Activated T-cell treated with anti-CD3 and anti-CD28 coated beads, Interleukin-2, amount 50 U/mL, for 1 hour (primary cell): ENCODE data around the gene SLC7A7.
"Not testable (repeated sequence)": the region's sequence is repeated elsewhere in the genome, so short reads cannot be mapped to it uniquely, and the experiment has no call there.

ENCODE experiments used
- DNase-seq: peaks from one replicate; pipeline ENCODE4 v3.0.0-alpha.2; 2020

Gene SLC7A7

DNA sequence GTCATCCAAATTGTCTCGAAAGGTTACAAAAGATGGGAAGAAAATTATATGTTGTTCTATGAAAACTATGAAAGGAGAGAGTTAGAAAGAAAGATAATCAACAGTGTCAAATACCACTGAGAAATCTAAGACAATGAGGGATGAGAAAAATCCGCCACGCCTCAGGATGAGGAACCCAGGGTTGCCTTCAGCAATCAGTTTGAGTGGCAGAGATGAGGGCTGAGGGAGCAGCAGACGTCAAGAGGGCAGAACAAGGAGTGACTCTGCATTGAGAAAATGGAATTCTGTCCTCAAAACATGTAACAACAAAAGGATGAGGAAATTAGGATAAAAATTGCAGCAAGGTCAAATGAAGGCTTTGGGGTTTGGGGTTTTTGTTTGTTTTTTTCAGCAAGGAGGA lies 67.0 kb downstream of the SLC7A7 start:
- no peak for DNase-seq

- DNase-seq = no peak
Measured at GRCh38 chr14:22747769-22748168, 67.5 kb downstream of the SLC7A7 start.

- no peak for DNase-seq
Measured at GRCh38 chr14:22740020-22740419, 75.2 kb downstream of the SLC7A7 start.

GRCh38 chr14:22739423-22739822 lies 75.8 kb downstream of the SLC7A7 start:
- DNase-seq = no peak

DNA sequence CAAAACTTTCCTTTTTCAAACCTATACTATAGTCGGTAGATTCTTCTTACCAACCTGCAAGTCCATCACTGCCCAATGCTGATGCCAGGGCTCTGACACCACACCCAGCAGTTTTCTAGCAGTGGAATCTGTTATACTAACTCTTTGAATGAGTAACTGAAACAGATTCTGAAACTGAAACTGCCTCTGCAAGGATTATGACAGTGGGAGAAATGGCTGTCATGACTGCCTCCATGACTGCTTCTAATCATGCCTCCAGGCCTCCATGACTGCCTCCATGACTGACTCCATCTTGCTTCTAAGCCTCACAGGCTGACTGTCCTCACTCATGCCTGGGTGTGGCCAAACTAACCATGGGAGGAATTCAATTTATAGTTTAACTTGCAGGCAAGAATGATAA lies 78.2 kb downstream of the SLC7A7 start:
- DNase-seq = no peak

DNA sequence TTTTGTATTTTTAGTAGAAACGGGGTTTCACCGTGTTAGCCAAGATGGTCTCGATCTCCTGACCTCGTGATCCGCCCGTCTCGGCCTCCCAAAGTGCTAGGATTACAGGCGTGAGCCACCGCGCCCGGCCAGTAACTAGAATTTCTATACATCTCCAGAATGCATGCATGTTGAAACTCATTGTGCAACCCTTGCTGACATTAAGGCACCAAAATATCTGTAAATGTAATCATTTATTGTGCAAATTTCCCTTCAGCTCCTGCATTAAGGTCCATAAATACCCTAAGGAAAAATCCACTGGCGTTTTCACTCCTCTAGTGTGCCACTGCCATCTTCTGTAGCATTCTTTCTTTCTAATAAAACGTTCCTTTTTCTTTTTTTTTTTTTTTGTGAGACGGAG lies 78.9 kb downstream of the SLC7A7 start:
- not testable (repeated sequence) for DNase-seq

DNA sequence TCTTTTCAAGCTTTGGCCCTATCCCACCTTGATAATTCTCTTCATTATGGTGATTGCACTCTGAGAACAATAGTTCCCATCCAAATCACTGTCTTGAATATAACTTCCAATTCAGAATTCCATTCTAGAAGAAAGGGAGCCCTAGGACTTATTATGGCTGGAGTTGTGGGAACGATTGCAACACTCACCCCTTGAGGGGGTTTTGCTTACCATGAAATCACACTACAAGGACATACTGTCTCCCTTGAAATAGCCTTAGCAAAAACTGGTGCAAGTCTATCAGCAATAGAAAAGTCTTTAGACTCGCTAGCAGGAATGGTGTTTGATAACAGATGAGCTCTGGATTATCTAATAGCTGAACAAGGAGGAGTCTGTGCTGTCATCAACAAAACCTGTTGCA lies 80.1 kb downstream of the SLC7A7 start:
- DNase-seq = no peak

GRCh38 chr14:22733829-22734228 lies 81.4 kb downstream of the SLC7A7 start:
- no peak for DNase-seq

- DNase-seq = not testable (repeated sequence)
Measured at GRCh38 chr14:22732062-22732461, 83.2 kb downstream of the SLC7A7 start.

DNA sequence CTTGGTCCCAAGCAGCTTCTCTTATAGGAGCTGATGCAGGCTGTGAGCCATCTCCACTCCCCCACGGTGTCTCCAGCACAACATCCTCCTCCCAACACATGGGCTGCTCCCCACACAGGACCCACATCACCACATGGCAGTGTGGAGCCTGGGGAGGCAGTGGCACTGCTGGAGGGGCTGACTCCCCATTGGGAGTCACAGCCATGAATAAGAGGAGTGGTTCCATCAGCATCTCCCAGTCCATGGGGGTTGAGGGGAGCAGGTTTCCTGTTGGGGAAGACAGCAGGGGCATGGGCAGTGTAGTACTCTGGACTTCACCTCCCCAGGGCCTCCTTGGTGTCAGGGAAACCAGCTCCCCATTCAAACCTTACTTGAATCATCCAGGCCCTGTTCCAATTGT lies 89.2 kb downstream of the SLC7A7 start:
- no peak for DNase-seq

DNA sequence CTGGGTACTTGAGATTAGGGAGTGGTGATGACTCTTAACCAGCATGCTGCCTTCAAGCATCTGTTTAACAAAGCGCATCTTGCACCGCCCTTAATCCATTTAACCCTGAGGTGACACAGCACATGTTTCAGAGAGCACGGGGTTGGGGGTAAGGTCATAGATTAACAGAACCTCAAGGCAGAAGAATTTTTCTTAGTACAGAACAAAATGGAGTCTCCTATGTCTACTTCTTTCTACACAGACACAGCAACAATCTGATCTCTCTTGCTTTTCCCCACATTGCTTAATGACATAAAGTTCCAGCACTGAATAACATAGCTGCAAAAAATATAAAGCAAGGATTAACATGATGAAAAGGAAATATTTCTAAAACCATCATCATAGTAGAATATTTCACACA lies 89.9 kb downstream of the SLC7A7 start:
- not testable (repeated sequence) for DNase-seq

DNA sequence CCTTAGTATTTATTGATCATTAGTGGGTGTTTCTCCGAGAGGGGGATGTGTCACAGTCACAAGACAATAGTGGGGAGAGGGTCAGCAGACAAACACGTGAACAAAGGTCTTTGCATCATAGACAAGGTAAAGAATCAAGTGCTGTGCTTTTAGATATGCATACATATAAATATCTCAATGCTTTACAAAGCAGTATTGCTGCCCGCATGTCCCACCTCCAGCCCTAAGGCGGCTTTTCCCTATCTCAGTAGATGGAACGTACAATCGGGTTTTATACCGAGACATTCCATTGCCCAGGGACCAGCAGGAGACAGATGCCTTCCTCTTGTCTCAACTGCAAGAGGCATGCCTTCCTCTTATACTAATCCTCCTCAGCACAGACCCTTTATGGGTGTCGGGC lies 90.4 kb downstream of the SLC7A7 start:
- DNase-seq = not testable (repeated sequence)

GRCh38 chr14:22723815-22724214 lies 91.4 kb downstream of the SLC7A7 start:
- DNase-seq = no peak
